ENCODE measurements around the gene PRSS8.

Gene PRSS8

DNA sequence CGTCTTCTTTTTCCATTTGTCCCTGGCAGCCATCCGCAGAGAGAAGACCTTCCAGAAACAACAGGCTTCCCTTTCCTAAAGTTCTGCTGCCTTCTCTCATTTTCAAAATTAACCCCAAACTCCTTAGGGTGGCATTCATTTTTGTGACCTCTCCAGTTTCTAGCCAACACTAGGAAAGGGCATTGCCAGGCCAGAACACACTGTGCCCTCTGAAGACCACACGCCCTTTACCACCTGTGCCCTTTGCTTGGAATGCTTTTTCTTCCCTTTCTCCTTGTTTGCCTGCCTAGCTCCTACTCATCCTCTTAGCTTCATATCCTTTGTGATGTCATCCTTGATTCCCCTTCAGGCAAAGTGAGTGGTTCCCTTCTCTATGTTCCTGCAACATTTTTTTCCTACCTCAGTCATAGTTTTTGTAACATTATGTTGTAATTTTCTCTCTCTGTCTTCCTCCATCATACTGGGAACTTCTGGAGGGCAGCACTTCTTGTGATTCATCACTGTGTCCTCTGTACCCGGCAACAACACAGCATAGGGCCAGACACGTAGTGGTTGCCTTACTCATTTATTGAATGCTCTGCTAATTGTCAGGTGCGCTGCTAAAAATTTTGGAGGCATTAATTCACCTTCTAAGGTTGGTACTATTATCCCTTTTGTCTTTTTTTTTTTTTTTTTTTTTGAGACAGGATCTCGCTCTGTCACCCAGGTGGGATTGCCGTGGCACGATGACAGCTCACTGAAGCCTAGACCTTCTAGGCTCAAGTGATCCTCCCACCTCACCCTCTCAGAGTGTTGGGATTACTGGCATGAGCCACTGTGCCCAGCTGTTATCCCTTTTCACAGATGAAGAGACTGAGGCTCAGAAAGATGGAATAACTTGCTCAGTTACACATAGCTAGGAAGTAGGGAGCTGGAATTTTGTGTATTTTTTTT is 17.0 kb downstream of the PRSS8 start:
- no peak for DNase-seq (ENCODE audit: extremely low read depth, low read depth)
- TF ChIP-seq, protein P1, sequence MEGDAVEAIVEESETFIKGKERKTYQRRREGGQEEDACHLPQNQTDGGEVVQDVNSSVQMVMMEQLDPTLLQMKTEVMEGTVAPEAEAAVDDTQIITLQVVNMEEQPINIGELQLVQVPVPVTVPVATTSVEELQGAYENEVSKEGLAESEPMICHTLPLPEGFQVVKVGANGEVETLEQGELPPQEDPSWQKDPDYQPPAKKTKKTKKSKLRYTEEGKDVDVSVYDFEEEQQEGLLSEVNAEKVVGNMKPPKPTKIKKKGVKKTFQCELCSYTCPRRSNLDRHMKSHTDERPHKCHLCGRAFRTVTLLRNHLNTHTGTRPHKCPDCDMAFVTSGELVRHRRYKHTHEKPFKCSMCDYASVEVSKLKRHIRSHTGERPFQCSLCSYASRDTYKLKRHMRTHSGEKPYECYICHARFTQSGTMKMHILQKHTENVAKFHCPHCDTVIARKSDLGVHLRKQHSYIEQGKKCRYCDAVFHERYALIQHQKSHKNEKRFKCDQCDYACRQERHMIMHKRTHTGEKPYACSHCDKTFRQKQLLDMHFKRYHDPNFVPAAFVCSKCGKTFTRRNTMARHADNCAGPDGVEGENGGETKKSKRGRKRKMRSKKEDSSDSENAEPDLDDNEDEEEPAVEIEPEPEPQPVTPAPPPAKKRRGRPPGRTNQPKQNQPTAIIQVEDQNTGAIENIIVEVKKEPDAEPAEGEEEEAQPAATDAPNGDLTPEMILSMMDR (IDR thresholded peaks at IDR 0.05; ENCODE audit: low read depth, low read length), result no peak

DNA sequence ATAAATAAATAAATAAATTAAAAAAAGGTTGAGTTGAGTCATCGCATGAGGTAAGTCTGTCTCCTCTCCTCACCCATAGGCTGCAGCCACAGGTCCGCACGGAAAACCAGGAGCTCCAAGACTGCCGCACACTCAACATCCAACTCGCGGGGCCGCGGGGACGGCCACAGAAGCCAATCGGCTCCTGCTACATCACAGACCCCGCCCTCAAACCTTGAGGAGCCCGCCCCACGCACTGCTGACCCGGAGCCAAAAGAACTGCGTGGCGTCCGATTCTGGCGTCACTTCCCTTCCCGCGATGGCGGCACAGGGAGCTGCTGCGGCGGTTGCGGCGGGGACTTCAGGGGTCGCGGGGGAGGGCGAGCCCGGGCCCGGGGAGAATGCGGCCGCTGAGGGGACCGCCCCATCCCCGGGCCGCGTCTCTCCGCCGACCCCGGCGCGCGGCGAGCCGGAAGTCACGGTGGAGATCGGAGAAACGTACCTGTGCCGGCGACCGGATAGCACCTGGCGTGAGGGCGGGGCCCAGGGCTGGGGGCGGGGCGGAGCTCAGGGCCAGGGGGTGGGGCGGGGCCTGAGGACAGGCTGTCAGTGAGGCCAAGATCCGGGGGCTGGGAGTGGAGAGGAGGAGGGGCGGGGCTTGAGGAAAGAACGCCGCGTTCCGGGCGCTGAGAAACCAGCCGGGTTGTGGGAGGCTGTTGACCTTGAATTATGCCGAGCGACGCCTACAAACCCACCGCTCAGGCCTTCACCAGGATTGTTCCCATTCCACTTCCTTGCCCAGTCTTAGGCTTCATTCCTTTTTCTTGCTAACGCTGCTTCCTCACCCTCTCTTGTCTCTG is 17.9 kb downstream of the PRSS8 start, which contains the start of gene KAT8:
Gene KAT8, plus strand, starts transcription at position 281 of the 839 bp plus-strand sequence. Its CDS starts 18 bp downstream, at position 299.
- TF ChIP-seq, protein P1 (IDR thresholded peaks at IDR 0.05; ENCODE audit: low read depth, low read length), result no peak
- DNase-seq (ENCODE audit: extremely low read depth, low read depth), result peak; percentile 91

DNA sequence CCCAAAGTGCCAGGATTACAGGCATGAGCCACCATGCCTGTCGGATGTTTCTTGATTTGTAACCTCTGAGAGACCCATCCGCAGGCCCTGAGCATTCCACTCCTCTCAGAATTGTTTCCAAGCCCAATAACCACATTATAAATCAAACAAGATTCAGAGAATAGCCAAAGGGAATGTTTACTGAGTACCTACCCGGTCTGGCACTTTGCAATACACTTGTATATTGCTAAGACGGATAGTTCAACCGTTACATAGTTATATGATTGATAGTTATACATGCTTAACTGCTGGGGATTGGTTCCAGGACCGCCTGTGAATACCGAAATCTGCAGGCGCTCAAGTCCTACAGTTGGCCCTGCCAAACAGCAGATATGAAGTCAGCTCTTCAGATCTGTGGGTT is 21.1 kb downstream of the PRSS8 start:
- TF ChIP-seq, protein P1 (IDR thresholded peaks at IDR 0.05; ENCODE audit: low read depth, low read length), result no peak
- no peak for DNase-seq (ENCODE audit: extremely low read depth, low read depth)

DNA sequence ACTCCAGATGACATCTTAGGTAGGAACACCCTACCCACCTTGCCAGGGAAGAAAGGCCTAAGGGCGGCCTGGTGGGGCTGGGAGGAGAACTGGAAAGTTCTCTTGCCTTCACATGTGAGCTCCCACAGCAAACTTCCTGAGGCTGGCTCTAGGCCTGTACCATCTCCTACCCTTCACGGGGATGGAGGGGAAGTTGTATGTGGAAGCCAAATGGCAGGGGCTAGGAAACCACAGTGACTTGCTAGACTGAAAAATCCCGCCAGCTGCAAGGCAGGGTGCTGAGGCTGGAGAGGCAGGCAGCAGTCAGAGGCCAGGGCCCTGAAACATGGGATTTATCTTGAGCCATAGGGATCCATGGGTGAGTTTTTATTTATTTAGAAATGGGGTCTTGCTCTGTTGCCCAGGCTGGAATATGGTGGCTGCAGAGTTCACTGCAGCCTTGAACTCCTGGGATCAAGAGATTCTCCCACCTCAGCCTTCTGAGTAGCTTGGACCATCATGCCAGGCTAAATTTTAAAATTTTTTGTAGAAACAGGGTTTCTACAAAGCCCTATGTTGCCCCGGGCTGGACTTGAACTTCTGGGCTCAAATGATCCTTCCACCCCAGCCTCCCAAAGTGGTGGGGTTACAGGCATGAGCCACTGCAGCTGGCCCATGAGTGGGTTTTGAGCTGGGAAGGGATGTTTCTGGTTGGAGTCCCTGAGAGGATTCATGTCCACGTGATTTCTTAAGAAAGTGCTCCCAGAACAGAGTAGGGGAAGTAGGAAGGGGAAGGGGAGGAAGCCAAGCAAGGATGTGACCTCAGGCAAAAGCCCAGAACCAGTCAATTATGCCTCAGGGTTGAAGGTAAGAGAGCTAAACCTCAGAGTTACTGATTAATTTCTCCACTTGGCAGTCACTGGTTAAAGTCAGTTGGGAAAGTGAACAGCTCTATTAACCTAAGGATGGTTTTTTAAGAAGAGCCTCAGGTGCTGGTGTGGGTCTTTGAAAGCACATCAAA is 22.1 kb downstream of the PRSS8 start:
- TF ChIP-seq, protein P1 (IDR thresholded peaks at IDR 0.05; ENCODE audit: low read depth, low read length), result no peak
- DNase-seq (ENCODE audit: extremely low read depth, low read depth), result no peak

DNA sequence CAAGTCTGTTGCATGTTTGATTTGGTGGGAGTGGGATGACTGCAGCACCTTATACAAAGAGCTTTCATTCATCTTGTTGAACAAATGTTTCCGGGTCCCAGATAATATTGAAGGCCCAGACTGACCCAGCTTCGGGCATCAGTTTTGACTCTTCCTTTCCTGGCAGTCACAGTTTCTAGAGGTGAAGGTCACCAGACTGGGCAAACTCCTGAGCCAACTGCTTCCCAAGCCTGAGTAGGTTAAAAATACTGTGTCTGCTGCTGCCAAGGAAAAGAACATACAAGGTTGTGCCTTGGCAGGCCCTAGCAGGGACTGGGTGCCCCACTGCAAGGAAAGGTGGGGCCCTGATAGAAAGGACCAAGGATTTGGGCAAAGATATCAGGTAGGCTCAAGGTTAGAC is 22.8 kb downstream of the PRSS8 start:
- no peak for DNase-seq (ENCODE audit: extremely low read depth, low read depth)
- TF ChIP-seq, protein P1 (IDR thresholded peaks at IDR 0.05; ENCODE audit: low read depth, low read length), result no peak

DNA sequence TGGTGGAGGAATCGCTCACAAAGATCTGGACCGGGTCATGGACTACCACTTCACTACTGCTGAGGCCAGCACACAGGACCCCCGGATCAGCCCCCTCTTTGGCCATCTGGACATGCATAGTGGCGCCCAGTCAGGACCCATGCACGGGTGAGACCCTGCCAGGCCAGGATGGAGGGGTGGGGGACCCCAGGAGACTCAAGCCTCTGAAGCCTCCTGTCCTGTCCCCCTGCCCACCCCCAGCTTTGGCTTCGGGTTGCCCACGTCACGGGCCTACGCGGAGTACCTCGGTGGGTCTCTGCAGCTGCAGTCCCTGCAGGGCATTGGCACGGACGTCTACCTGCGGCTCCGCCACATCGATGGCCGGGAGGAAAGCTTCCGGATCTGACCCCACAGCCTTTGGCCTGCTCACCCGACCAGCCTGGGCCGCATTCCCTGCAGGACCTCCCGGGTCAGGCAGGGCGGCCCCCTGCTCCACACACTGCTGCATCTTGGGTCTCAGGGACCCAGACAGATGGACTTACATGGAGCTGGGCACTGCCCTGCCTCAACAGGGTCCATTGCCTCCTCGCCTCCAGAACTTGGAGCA is 23.6 kb downstream of the PRSS8 start:
- no peak for DNase-seq (ENCODE audit: extremely low read depth, low read depth)
- TF ChIP-seq, protein P1 (IDR thresholded peaks at IDR 0.05; ENCODE audit: low read depth, low read length), result no peak

Data from AG09319 (cell line).